HEK293 (cell line): ENCODE results near the gene UQCC3.
A peak's percentile ranks its signal among the peaks of the same experiment; 100 is the strongest.

Source experiments
- CTCF ChIA-PET: fragments of 350-600 bp; formaldehyde crosslinking; extraction: SDS; loops from one replicate; lab custom pipeline; 2021; ENCODE audit warnings: antibody characterized with exemption; lab: Yijun Ruan, JAX
- POLR2A ChIA-PET: fragments of 300-600 bp; formaldehyde crosslinking; extraction: SDS; loops from one replicate; lab custom pipeline; 2020; ENCODE audit warnings: antibody characterized with exemption, inconsistent platforms; lab: Yijun Ruan, JAX
- H3K27ac ChIP-seq: fragments of 200-500 bp; sonication (Bioruptor generic); 2 replicates; pipeline ENCODE4 v1.5.1; 2014; ENCODE audit warnings: low read depth, low read length, control low read depth, inconsistent platforms; ENCODE audit errors: extremely low read depth
- H3K36me3 ChIP-seq, 2 experiments: fragments of 200-500 bp in 1 of 2; sonication (Bioruptor generic) in 1 of 2; 1 replicate in 1 of 2; 2 replicates in 1 of 2; pipeline ENCODE4 v1.5.1; 2014 to 2017; ENCODE audit warnings: inconsistent platforms in 2 of 2, low read length in 2 of 2; ENCODE audit not compliant: control insufficient read depth in 2 of 2, insufficient read depth in 1 of 2
- H3K4me1 ChIP-seq: fragments of 200-500 bp; sonication (Bioruptor generic); 2 replicates; pipeline ENCODE4 v1.5.1; 2014; ENCODE audit warnings: mild to moderate bottlenecking, low read length, inconsistent platforms; ENCODE audit not compliant: control insufficient read depth, insufficient read depth
- H3K4me3 ChIP-seq: 2 replicates; pipeline ENCODE4 v1.5.1; 2011; ENCODE audit warnings: low read depth, mild to moderate bottlenecking, control low read depth, low read length, moderate library complexity
- H3K9me3 ChIP-seq: fragments of 200-500 bp; sonication (Bioruptor generic); 2 replicates; pipeline ENCODE4 v1.5.1; 2014; ENCODE audit warnings: low read depth, low read length, inconsistent platforms; ENCODE audit not compliant: control insufficient read depth, insufficient read depth
- MZF1 ChIP-seq: fragments of 450-650 bp; formaldehyde crosslinking; IDR thresholded peaks from 2 replicates; pipeline ENCODE4 v1.5.1; 2017; ENCODE audit warnings: missing biosample characterization, missing genetic modification characterization, borderline replicate concordance
- PRDM1 ChIP-seq: fragments of 450-650 bp; formaldehyde crosslinking; IDR thresholded peaks from 2 replicates; pipeline ENCODE4; 2016; ENCODE audit warnings: missing biosample characterization, missing genetic modification characterization
- ZBTB21 ChIP-seq: fragments of 450-650 bp; formaldehyde crosslinking; IDR thresholded peaks from 2 replicates; pipeline ENCODE4 v1.5.1; 2017; ENCODE audit warnings: missing biosample characterization, missing genetic modification characterization
- ZEB2 ChIP-seq: fragments of 450-650 bp; formaldehyde crosslinking; IDR thresholded peaks from 2 replicates; pipeline ENCODE4 v1.5.1; 2016; ENCODE audit warnings: missing biosample characterization, missing genetic modification characterization
- ZIC2 ChIP-seq: fragments of 450-650 bp; formaldehyde crosslinking; IDR thresholded peaks from 2 replicates; pipeline ENCODE4 v1.5.1; 2016; ENCODE audit warnings: missing biosample characterization, missing genetic modification characterization
- ZNF10 ChIP-seq: fragments of 450-650 bp; formaldehyde crosslinking; IDR thresholded peaks from 2 replicates; pipeline ENCODE4 v1.5.1; 2017; ENCODE audit warnings: missing biosample characterization, missing genetic modification characterization
- ZNF140 ChIP-seq: fragments of 450-650 bp; formaldehyde crosslinking; IDR thresholded peaks from 2 replicates; pipeline ENCODE4 v1.5.1; 2016; ENCODE audit warnings: missing biosample characterization, missing genetic modification characterization
- ZNF157 ChIP-seq: fragments of 450-650 bp; formaldehyde crosslinking; IDR thresholded peaks from 2 replicates; pipeline ENCODE4 v1.5.1; 2016; ENCODE audit warnings: missing biosample characterization, missing genetic modification characterization
- ZNF23 ChIP-seq: fragments of 450-650 bp; formaldehyde crosslinking; IDR thresholded peaks from 2 replicates; pipeline ENCODE4 v1.5.1; 2016; ENCODE audit warnings: missing biosample characterization, missing genetic modification characterization, borderline replicate concordance
- ZNF341 ChIP-seq: fragments of 450-650 bp; formaldehyde crosslinking; IDR thresholded peaks from 2 replicates; pipeline ENCODE4; 2016; ENCODE audit warnings: low read depth, missing biosample characterization, missing genetic modification characterization
- ZNF394 ChIP-seq: fragments of 450-650 bp; formaldehyde crosslinking; IDR thresholded peaks from 2 replicates; pipeline ENCODE4 v1.5.1; 2016; ENCODE audit warnings: missing biosample characterization, missing genetic modification characterization, mild to moderate bottlenecking, moderate library complexity, borderline replicate concordance
- ZNF423 ChIP-seq: fragments of 450-650 bp; formaldehyde crosslinking; IDR thresholded peaks from 2 replicates; pipeline ENCODE4 v1.5.1; 2016; ENCODE audit warnings: missing biosample characterization, missing genetic modification characterization
- ZNF48 ChIP-seq: fragments of 450-650 bp; formaldehyde crosslinking; IDR thresholded peaks from 2 replicates; pipeline ENCODE4 v1.5.1; 2016; ENCODE audit warnings: missing biosample characterization, missing genetic modification characterization
- ZNF514 ChIP-seq: fragments of 450-650 bp; formaldehyde crosslinking; IDR thresholded peaks from 2 replicates; pipeline ENCODE4 v1.5.1; 2016; ENCODE audit warnings: missing biosample characterization, missing genetic modification characterization
- ZNF629 ChIP-seq: fragments of 450-650 bp; formaldehyde crosslinking; IDR thresholded peaks from 2 replicates; pipeline ENCODE4 v1.5.1; 2017; ENCODE audit warnings: missing biosample characterization, missing genetic modification characterization
- ZNF660 ChIP-seq: fragments of 450-650 bp; IDR thresholded peaks from 2 replicates; pipeline ENCODE4 v1.5.1; 2018; ENCODE audit warnings: missing biosample characterization, mild to moderate bottlenecking, missing genetic modification characterization
- TF ChIP-seq, protein P1 (sequence below): fragments of 450-650 bp; formaldehyde crosslinking; IDR thresholded peaks from 2 replicates; pipeline ENCODE4 v1.5.0; 2017; ENCODE audit warnings: missing biosample characterization, missing genetic modification characterization, borderline replicate concordance
- TF ChIP-seq, protein P2 (sequence below): fragments of 450-650 bp; formaldehyde crosslinking; IDR thresholded peaks from 2 replicates; pipeline ENCODE4 v1.5.1; 2016; ENCODE audit warnings: missing biosample characterization, missing genetic modification characterization, low read depth
- TF ChIP-seq, protein P3 (sequence below): fragments of 450-650 bp; formaldehyde crosslinking; IDR thresholded peaks from 2 replicates; pipeline ENCODE4 v1.5.1; 2017; ENCODE audit warnings: missing biosample characterization, missing genetic modification characterization
- TF ChIP-seq, protein P4 (sequence below): fragments of 450-650 bp; IDR thresholded peaks from 2 replicates; pipeline ENCODE4 v1.5.1; 2018; ENCODE audit warnings: missing biosample characterization, missing genetic modification characterization

Gene UQCC3

DNA sequence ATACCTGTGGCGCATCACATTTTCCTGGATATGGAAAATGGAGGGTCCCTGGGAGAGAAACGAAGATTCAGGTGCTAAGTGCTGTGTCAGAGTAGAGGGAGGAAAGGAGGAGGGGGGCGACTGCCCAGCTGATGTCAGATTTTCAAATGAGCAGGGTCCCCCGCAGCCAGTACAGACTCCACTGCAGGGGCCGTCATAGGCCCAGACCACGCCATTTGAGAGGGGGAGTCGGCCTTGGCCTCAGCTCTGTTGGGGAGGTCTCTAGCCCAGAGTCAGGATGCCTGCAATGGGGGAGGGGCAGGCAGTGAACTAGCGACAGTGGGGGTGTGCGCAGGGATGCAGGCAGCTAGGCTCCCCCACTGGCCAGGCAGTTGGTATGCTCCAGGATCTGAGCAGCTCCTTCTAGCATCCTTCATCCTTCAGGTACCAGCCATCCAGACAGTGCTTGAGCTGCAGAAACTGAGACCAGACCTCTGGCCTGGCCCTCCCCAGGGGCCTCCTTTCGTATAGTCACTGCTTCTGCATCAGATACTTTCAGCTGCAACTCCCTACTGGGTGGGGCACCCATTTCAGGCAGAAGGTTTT is 35.9 kb downstream of the UQCC3 start, which contains the start of the genes BSCL2 and GNG3 (continued):
- no peak for TF ChIP-seq PRDM1
- TF ChIP-seq ZNF157: no peak
- TF ChIP-seq ZNF140: no peak
- peak; percentile 34 for TF ChIP-seq ZIC2 (tag by site-specific recombination)
- no peak for TF ChIP-seq ZNF10 (tag by site-specific recombination)
- TF ChIP-seq, protein P1, sequence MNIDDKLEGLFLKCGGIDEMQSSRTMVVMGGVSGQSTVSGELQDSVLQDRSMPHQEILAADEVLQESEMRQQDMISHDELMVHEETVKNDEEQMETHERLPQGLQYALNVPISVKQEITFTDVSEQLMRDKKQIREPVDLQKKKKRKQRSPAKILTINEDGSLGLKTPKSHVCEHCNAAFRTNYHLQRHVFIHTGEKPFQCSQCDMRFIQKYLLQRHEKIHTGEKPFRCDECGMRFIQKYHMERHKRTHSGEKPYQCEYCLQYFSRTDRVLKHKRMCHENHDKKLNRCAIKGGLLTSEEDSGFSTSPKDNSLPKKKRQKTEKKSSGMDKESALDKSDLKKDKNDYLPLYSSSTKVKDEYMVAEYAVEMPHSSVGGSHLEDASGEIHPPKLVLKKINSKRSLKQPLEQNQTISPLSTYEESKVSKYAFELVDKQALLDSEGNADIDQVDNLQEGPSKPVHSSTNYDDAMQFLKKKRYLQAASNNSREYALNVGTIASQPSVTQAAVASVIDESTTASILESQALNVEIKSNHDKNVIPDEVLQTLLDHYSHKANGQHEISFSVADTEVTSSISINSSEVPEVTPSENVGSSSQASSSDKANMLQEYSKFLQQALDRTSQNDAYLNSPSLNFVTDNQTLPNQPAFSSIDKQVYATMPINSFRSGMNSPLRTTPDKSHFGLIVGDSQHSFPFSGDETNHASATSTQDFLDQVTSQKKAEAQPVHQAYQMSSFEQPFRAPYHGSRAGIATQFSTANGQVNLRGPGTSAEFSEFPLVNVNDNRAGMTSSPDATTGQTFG (tag by site-specific recombination): no peak
- TF ChIP-seq ZNF23: no peak
- TF ChIP-seq ZNF341 (tag by site-specific recombination): no peak
- no peak for TF ChIP-seq MZF1 (tag by site-specific recombination)
- no peak for TF ChIP-seq ZNF514 (tag by site-specific recombination)
- TF ChIP-seq, protein P2, sequence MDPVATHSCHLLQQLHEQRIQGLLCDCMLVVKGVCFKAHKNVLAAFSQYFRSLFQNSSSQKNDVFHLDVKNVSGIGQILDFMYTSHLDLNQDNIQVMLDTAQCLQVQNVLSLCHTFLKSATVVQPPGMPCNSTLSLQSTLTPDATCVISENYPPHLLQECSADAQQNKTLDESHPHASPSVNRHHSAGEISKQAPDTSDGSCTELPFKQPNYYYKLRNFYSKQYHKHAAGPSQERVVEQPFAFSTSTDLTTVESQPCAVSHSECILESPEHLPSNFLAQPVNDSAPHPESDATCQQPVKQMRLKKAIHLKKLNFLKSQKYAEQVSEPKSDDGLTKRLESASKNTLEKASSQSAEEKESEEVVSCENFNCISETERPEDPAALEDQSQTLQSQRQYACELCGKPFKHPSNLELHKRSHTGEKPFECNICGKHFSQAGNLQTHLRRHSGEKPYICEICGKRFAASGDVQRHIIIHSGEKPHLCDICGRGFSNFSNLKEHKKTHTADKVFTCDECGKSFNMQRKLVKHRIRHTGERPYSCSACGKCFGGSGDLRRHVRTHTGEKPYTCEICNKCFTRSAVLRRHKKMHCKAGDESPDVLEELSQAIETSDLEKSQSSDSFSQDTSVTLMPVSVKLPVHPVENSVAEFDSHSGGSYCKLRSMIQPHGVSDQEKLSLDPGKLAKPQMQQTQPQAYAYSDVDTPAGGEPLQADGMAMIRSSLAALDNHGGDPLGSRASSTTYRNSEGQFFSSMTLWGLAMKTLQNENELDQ (tag by site-specific recombination): no peak
- no peak for TF ChIP-seq ZBTB21 (tag by site-specific recombination)
- TF ChIP-seq ZNF629 (tag by site-specific recombination): 0 out of 2 replicates have a peak, but pooled peaks have one; percentile 32
- no peak for TF ChIP-seq ZNF394 (tag by site-specific recombination)
- TF ChIP-seq ZNF48 (tag by site-specific recombination): no peak
- no peak for TF ChIP-seq ZNF660 (tag by site-specific recombination)

DNA sequence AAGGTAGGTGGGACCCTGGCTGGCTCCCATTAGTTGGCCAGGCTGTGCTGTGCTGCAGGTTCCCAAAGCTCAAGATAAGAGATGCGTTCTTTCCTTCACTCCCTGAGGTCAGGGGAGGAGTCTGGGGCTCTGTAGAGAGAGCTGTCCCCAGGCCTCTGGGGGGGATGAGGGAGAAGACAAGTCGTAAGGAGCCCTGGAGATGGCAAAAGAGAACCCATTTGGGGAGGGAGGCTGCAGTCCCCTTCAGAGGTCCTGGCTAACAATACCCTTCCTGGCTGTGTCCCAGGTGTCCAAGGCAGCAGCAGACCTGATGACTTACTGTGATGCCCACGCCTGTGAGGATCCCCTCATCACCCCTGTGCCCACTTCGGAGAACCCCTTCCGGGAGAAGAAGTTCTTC is 36.9 kb downstream of the UQCC3 start:
- Histone ChIP-seq H3K9me3 (no peaks in the 10 kb centered on the region), H3K4me3 (no peak overlapping the region), H3K27ac (no peak overlapping the region), H3K36me3 (peaks cover 0 to 89% of the 10 kb centered on the region in 2 experiments; a peak in 2 of 3 replicates), H3K4me1 (peaks cover 3% of the 10 kb centered on the region; the same call in 1 of the 2 replicates)
- CTCF ChIA-PET: no interaction called here
- TF ChIP-seq, protein P3, sequence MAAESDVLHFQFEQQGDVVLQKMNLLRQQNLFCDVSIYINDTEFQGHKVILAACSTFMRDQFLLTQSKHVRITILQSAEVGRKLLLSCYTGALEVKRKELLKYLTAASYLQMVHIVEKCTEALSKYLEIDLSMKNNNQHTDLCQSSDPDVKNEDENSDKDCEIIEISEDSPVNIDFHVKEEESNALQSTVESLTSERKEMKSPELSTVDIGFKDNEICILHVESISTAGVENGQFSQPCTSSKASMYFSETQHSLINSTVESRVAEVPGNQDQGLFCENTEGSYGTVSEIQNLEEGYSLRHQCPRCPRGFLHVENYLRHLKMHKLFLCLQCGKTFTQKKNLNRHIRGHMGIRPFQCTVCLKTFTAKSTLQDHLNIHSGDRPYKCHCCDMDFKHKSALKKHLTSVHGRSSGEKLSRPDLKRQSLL (tag by site-specific recombination): no peak
- TF ChIP-seq, protein P4, sequence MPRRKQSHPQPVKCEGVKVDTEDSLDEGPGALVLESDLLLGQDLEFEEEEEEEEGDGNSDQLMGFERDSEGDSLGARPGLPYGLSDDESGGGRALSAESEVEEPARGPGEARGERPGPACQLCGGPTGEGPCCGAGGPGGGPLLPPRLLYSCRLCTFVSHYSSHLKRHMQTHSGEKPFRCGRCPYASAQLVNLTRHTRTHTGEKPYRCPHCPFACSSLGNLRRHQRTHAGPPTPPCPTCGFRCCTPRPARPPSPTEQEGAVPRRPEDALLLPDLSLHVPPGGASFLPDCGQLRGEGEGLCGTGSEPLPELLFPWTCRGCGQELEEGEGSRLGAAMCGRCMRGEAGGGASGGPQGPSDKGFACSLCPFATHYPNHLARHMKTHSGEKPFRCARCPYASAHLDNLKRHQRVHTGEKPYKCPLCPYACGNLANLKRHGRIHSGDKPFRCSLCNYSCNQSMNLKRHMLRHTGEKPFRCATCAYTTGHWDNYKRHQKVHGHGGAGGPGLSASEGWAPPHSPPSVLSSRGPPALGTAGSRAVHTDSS (tag by site-specific recombination): no peak
- TF ChIP-seq ZEB2 (tag by site-specific recombination) (no peak), ZNF423 (no peak)
- POLR2A ChIA-PET: interaction anchor here (0.8 to 3.4 kb wide), 10 partner anchors 10 to 133 kb away, joined by 3 to 15 read pairs (median 4); partner anchors contain the start of genes HNRNPUL2, LBHD1, TMEM179B and TUT1
